Activated gamma-delta T cell (primary cell): ENCODE results near the gene TAS2R1.

Experiments used
- DNase-seq: peaks from one replicate; lab custom pipeline; 2025; lab: John Stamatoyannopoulos, UW
- total RNA-seq, 2 donors: gene quantifications; one replicate each; lab custom pipeline; 2026; lab: John Stamatoyannopoulos, UW

Gene TAS2R1
- 0 reads per million in 2 donors for total RNA-seq

GRCh38 chr5:9630251-9630650 lies at the start of gene TAS2R1:
TSS of gene TAS2R1 (minus strand) at chr5:9630351. CDS start at chr5:9630032, 319 bp downstream.
- DNase-seq, result no peak

GRCh38 chr5:9670371-9670770 lies 40.2 kb upstream of the TAS2R1 start:
- no peak for DNase-seq

- no peak for DNase-seq
Observed at GRCh38 chr5:9667906-9668305, 37.8 kb upstream of the TAS2R1 start.

- no peak for DNase-seq
Observed at GRCh38 chr5:9663891-9664290, 33.7 kb upstream of the TAS2R1 start.

- no peak for DNase-seq
Observed at GRCh38 chr5:9661316-9662015, 31.3 kb upstream of the TAS2R1 start.

- no peak for DNase-seq
Observed at GRCh38 chr5:9658706-9659105, 28.6 kb upstream of the TAS2R1 start.

GRCh38 chr5:9657819-9658218 lies 27.7 kb upstream of the TAS2R1 start:
- no peak for DNase-seq

GRCh38 chr5:9655641-9656040 lies 25.5 kb upstream of the TAS2R1 start:
- no peak for DNase-seq

- no peak for DNase-seq
Observed at GRCh38 chr5:9654886-9655285, 24.7 kb upstream of the TAS2R1 start.

GRCh38 chr5:9653811-9654210 lies 23.7 kb upstream of the TAS2R1 start:
- no peak for DNase-seq

- no peak for DNase-seq
Observed at GRCh38 chr5:9653061-9653460, 22.9 kb upstream of the TAS2R1 start.

- DNase-seq, result no peak
Observed at GRCh38 chr5:9652295-9652694, 22.1 kb upstream of the TAS2R1 start.

- DNase-seq, result no peak
Observed at GRCh38 chr5:9646843-9647242, 16.7 kb upstream of the TAS2R1 start.

GRCh38 chr5:9644630-9645029 lies 14.5 kb upstream of the TAS2R1 start:
- DNase-seq, result no peak

GRCh38 chr5:9642621-9643020 lies 12.5 kb upstream of the TAS2R1 start:
- no peak for DNase-seq

GRCh38 chr5:9641806-9642355 lies 11.7 kb upstream of the TAS2R1 start:
- DNase-seq, result no peak

- DNase-seq, result no peak
Observed at GRCh38 chr5:9632495-9632894, 2.3 kb upstream of the TAS2R1 start.

GRCh38 chr5:9627541-9627940 lies 2.6 kb downstream of the TAS2R1 start:
- no peak for DNase-seq

- DNase-seq, result no peak
Observed at GRCh38 chr5:9626955-9627354, 3.2 kb downstream of the TAS2R1 start.

- no peak for DNase-seq
Observed at GRCh38 chr5:9625731-9626130, 4.4 kb downstream of the TAS2R1 start.

- no peak for DNase-seq
Observed at GRCh38 chr5:9625286-9625685, 4.9 kb downstream of the TAS2R1 start.

GRCh38 chr5:9624196-9624947 lies 5.8 kb downstream of the TAS2R1 start:
- no peak for DNase-seq

GRCh38 chr5:9623661-9624060 lies 6.5 kb downstream of the TAS2R1 start:
- DNase-seq, result no peak
